ENCODE results near the gene COPZ2. TPM values are rescaled to one million over a fixed set of nuclear protein-coding genes. Genes with fewer than 3 reads are reported as not detected.
"Not testable (repeated sequence)": the region's sequence is repeated elsewhere in the genome, so short reads cannot be mapped to it uniquely, and the experiment has no call there.

Gene COPZ2
- polyA plus RNA-seq, 3 donors = 6.8 to 115 (median 49.1) TPM

- WGBS, 3 donors = 78 to 91% (median 83%) methylated on average over 4 of the region's 4 CpGs
- H3K27ac ChIP-seq (ENCODE audit: low read depth, low read length) = no peak overlapping the region
Observed at GRCh38 chr17:48044851-48045250, 7.3 kb upstream of the COPZ2 start.

- no peak overlapping the region for H3K27ac ChIP-seq (ENCODE audit: low read depth, low read length)
- 75 to 86% (median 83%) methylated on average over 2 of the region's 2 CpGs for WGBS, 3 donors
Observed at GRCh38 chr17:48043176-48043575, 5.6 kb upstream of the COPZ2 start.

- H3K27ac ChIP-seq (ENCODE audit: low read depth, low read length) = no peak overlapping the region
- WGBS, 3 donors = 88 to 95% (median 91%) methylated on average over 2 of the region's 2 CpGs
Observed at GRCh38 chr17:48038687-48039086, 1.1 kb upstream of the COPZ2 start.

GRCh38 chr17:48037838-48038323 lies 284 bp upstream of the COPZ2 start:
- WGBS, 3 donors = 8 to 14% (median 10%) methylated on average over 14 to 19 of the region's 19 CpGs
- no peak overlapping the region for H3K27ac ChIP-seq (ENCODE audit: low read depth, low read length)

- H3K27ac ChIP-seq (ENCODE audit: low read depth, low read length) = no peak overlapping the region
- 27 to 57% (median 32%) methylated on average over 6 of the region's 6 CpGs for WGBS, 3 donors
Observed at GRCh38 chr17:48036693-48037035, 933 bp downstream of the COPZ2 start.

- 87 to 91% (median 88%) methylated on average over 12 of the region's 12 CpGs for WGBS, 3 donors
- H3K27ac ChIP-seq (ENCODE audit: low read depth, low read length) = not testable (repeated sequence)
Observed at GRCh38 chr17:48034734-48035133, 2.9 kb downstream of the COPZ2 start.

GRCh38 chr17:48031966-48032365 lies 5.6 kb downstream of the COPZ2 start:
- H3K27ac ChIP-seq (ENCODE audit: low read depth, low read length) = no peak overlapping the region
- WGBS, 3 donors = 86 to 91% (median 88%) methylated on average over 6 of the region's 6 CpGs

GRCh38 chr17:48030531-48030930 lies 7.1 kb downstream of the COPZ2 start:
- H3K27ac ChIP-seq (ENCODE audit: low read depth, low read length) = no peak overlapping the region
- 38 to 60% (median 52%) methylated on average over 5 of the region's 5 CpGs for WGBS, 3 donors

GRCh38 chr17:48028736-48029135 lies 8.9 kb downstream of the COPZ2 start:
- WGBS, 3 donors = 82 to 91% (median 89%) methylated on average over 1 of the region's 1 CpG
- no peak overlapping the region for H3K27ac ChIP-seq (ENCODE audit: low read depth, low read length)

GRCh38 chr17:48027322-48027981 lies 10.1 kb downstream of the COPZ2 start:
- 69 to 81% (median 80%) methylated on average over 12 of the region's 12 CpGs for WGBS, 3 donors
- no peak overlapping the region for H3K27ac ChIP-seq (ENCODE audit: low read depth, low read length)

- H3K27ac ChIP-seq (ENCODE audit: low read depth, low read length) = no peak overlapping the region
- 21 to 25% (median 24%) methylated on average over 16 to 18 of the region's 18 CpGs for WGBS, 3 donors
Observed at GRCh38 chr17:48026502-48027321, 10.9 kb downstream of the COPZ2 start.

- WGBS, 3 donors = 29 to 32% (median 29%) methylated on average over 8 of the region's 8 CpGs
Observed at GRCh38 chr17:48025904-48026501, 11.6 kb downstream of the COPZ2 start.

GRCh38 chr17:48025040-48025903 lies 12.3 kb downstream of the COPZ2 start:
- H3K27ac ChIP-seq (ENCODE audit: low read depth, low read length) = no peak overlapping the region
- 0 to 1% (median 1%) methylated on average over 55 to 56 of the region's 56 CpGs for WGBS, 3 donors

More at GRCh38 chr17:48025904-48026501, 11.6 kb downstream of the COPZ2 start:
- H3K27ac ChIP-seq (ENCODE audit: low read depth, low read length) = no peak overlapping the region

- H3K27ac ChIP-seq (ENCODE audit: low read depth, low read length) = no peak overlapping the region
- 1 to 2% (median 1%) methylated on average over 54 of the region's 54 CpGs for WGBS, 3 donors
Observed at GRCh38 chr17:48024149-48025039, 13.2 kb downstream of the COPZ2 start.

GRCh38 chr17:48023400-48024148 lies 14.0 kb downstream of the COPZ2 start:
- H3K27ac ChIP-seq (ENCODE audit: low read depth, low read length) = no peak overlapping the region
- WGBS, 3 donors = 1 to 3% (median 1%) methylated on average over 45 to 54 of the region's 54 CpGs

- 50 to 59% (median 55%) methylated on average over 6 of the region's 6 CpGs for WGBS, 3 donors
- H3K27ac ChIP-seq (ENCODE audit: low read depth, low read length) = no peak overlapping the region
Observed at GRCh38 chr17:48022901-48023300, 14.7 kb downstream of the COPZ2 start.

GRCh38 chr17:48021934-48022333 lies 15.7 kb downstream of the COPZ2 start:
- WGBS, 3 donors = 47 to 67% (median 51%) methylated on average over 5 of the region's 5 CpGs
- no peak overlapping the region for H3K27ac ChIP-seq (ENCODE audit: low read depth, low read length)
